Activated CD8-positive, alpha-beta memory T cell treated with anti-CD3 and anti-CD28 coated beads, Interleukin-2, amount 50 U/mL, for 1 hour (primary cell): ENCODE results near the gene TRAIP.

Experiments used
- DNase-seq: peaks from one replicate; pipeline ENCODE4 v3.0.0-alpha.2; 2020; ENCODE audit errors: extremely low read depth

Gene TRAIP

GRCh38 chr3:49873623-49874022 lies 17.3 kb upstream of the TRAIP start:
- DNase-seq, result no peak

GRCh38 chr3:49872801-49873281 lies 16.5 kb upstream of the TRAIP start:
- DNase-seq, result peak; percentile 17

GRCh38 chr3:49871531-49872153 lies 15.3 kb upstream of the TRAIP start:
- DNase-seq, result no peak

GRCh38 chr3:49869525-49870126 lies 13.3 kb upstream of the TRAIP start, which contains the start of gene CAMKV:
Gene CAMKV (minus strand): TSS chr3:49869906. CDS start chr3:49862388, 7,518 bp downstream.
- DNase-seq, result no peak

- DNase-seq, result no peak
Measured at GRCh38 chr3:49868862-49869466, 12.6 kb upstream of the TRAIP start.

GRCh38 chr3:49867871-49868321 lies 11.5 kb upstream of the TRAIP start:
- DNase-seq, result no peak

GRCh38 chr3:49867400-49867799 lies 11.0 kb upstream of the TRAIP start:
- no peak for DNase-seq

- no peak for DNase-seq
Measured at GRCh38 chr3:49865198-49865784, 8.9 kb upstream of the TRAIP start.

GRCh38 chr3:49864505-49864904 lies 8.1 kb upstream of the TRAIP start:
- no peak for DNase-seq

GRCh38 chr3:49859576-49860305 lies 3.4 kb upstream of the TRAIP start:
- DNase-seq, result no peak

- DNase-seq, result no peak
Measured at GRCh38 chr3:49855662-49856061, 702 bp downstream of the TRAIP start.

- no peak for DNase-seq
Measured at GRCh38 chr3:49845694-49846093, 10.7 kb downstream of the TRAIP start.

GRCh38 chr3:49844464-49845183 lies 11.7 kb downstream of the TRAIP start:
- DNase-seq, result no peak

- DNase-seq, result no peak
Measured at GRCh38 chr3:49842843-49843517, 13.4 kb downstream of the TRAIP start.

GRCh38 chr3:49841806-49842205 lies 14.6 kb downstream of the TRAIP start:
- DNase-seq, result no peak

GRCh38 chr3:49841126-49841696 lies 15.2 kb downstream of the TRAIP start:
- DNase-seq, result no peak

- no peak for DNase-seq
Measured at GRCh38 chr3:49840388-49840787, 16.0 kb downstream of the TRAIP start.

GRCh38 chr3:49839193-49839809 lies 17.1 kb downstream of the TRAIP start:
- DNase-seq, result peak; percentile 62

GRCh38 chr3:49831341-49831740 lies 25.0 kb downstream of the TRAIP start:
- no peak for DNase-seq

GRCh38 chr3:49826016-49826415 lies 30.3 kb downstream of the TRAIP start:
- DNase-seq, result no peak
